ENCODE data around the gene GNAQ.

Gene GNAQ

GRCh38 chr9:77677957-77678535, 353.6 kb downstream of the GNAQ start:
- no peak for FAIRE-seq

- FAIRE-seq: no peak
Observed at GRCh38 chr9:77677397-77677796, 354.2 kb downstream of the GNAQ start.

GRCh38 chr9:77673941-77674791, 357.4 kb downstream of the GNAQ start:
- FAIRE-seq: no peak

GRCh38 chr9:77672183-77672582, 359.4 kb downstream of the GNAQ start:
- no peak for FAIRE-seq

- no peak for FAIRE-seq
Observed at GRCh38 chr9:77667151-77667550, 364.5 kb downstream of the GNAQ start.
